ENCODE measurements around the gene TUT1. TPM values are rescaled to one million over a fixed set of nuclear protein-coding genes. Genes with fewer than 3 reads are reported as not detected.
"Not testable (repeated sequence)": the region's sequence is repeated elsewhere in the genome, so short reads cannot be mapped to it uniquely, and the experiment has no call there.

TUT1 gene
- total and polyA plus RNA-seq, 2 experiments from 2014 or later = 12.8 to 22.2 TPM

GRCh38 chr11:62616957-62617356, 25.6 kb upstream of the TUT1 start:
- not testable (repeated sequence) for DNase-seq (ENCODE audit: low spot score)

GRCh38 chr11:62615521-62615920, 24.2 kb upstream of the TUT1 start:
- Histone ChIP-seq H3K79me2 (replicated peaks; ENCODE audit: insufficient read depth) (0 out of 2 replicates have a peak, but pooled peaks cover 4% of the 10 kb centered on the region), H3K36me3 (ENCODE audit: insufficient read depth) (no peaks in the 10 kb centered on the region), H3K9me2 (ENCODE audit: insufficient read depth) (no peaks in the 10 kb centered on the region), H3K4me2 (no peak overlapping the region), H3K27ac (ENCODE audit: low read depth) (no peak overlapping the region), H3F3A (replicated peaks; ENCODE audit: low read depth) (peaks cover 20% of the 10 kb centered on the region; the same call in 1 of the 2 replicates), H3K4me3 (no peak overlapping the region), H3K27me3 (ENCODE audit: insufficient read depth) (peaks cover 11% of the 10 kb centered on the region; the same call in 1 of the 2 replicates), H2AFZ (no peak overlapping the region), H4K20me1 (replicated peaks; ENCODE audit: insufficient read depth) (no peaks in the 10 kb centered on the region), H3K4me1 (ENCODE audit: insufficient read depth) (peaks cover 12% of the 10 kb centered on the region; the same call in 1 of the 2 replicates)
- Mint-ChIP-seq H3K27ac (no peak overlapping the region), H3K27me3 (ENCODE audit: insufficient read depth, low read depth, poor library complexity) (peaks cover 17% of the 10 kb centered on the region), H3K36me3 (ENCODE audit: low read depth) (peaks cover 14% of the 10 kb centered on the region), H3K4me1 (peaks cover 30% of the 10 kb centered on the region), H3K9me3 (peaks cover 4% of the 10 kb centered on the region; the same call in 2 of the 3 replicates), H3K4me3 (no peak overlapping the region)
- DNase-seq (ENCODE audit: low spot score) (no peak), ATAC-seq (no peak)
- TF ChIP-seq EZH2 (IDR thresholded peaks at IDR 0.05; ENCODE audit: low read depth, unreplicated experiment) (no peak), STAT1 (IDR thresholded peaks at IDR 0.05; ENCODE audit: unreplicated experiment) (no peak), ZNF462 (CRISPR knock-in tag; IDR thresholded peaks at IDR 0.05) (no peak), NANOG (IDR thresholded peaks at IDR 0.05; ENCODE audit: borderline replicate concordance) (no peak), ETS1 (IDR thresholded peaks at IDR 0.05) (no peak), ZNF114 (CRISPR knock-in tag; IDR thresholded peaks at IDR 0.05) (no peak), CREB1 (CRISPR knock-in tag; IDR thresholded peaks at IDR 0.05; ENCODE audit: low read depth) (no peak), EZH2phosphoT487 (IDR thresholded peaks at IDR 0.05; ENCODE audit: unreplicated experiment) (no peak), ZNF331 (CRISPR knock-in tag; IDR thresholded peaks at IDR 0.05; ENCODE audit: low read depth) (no peak)
- TF ChIP-seq, protein P1, sequence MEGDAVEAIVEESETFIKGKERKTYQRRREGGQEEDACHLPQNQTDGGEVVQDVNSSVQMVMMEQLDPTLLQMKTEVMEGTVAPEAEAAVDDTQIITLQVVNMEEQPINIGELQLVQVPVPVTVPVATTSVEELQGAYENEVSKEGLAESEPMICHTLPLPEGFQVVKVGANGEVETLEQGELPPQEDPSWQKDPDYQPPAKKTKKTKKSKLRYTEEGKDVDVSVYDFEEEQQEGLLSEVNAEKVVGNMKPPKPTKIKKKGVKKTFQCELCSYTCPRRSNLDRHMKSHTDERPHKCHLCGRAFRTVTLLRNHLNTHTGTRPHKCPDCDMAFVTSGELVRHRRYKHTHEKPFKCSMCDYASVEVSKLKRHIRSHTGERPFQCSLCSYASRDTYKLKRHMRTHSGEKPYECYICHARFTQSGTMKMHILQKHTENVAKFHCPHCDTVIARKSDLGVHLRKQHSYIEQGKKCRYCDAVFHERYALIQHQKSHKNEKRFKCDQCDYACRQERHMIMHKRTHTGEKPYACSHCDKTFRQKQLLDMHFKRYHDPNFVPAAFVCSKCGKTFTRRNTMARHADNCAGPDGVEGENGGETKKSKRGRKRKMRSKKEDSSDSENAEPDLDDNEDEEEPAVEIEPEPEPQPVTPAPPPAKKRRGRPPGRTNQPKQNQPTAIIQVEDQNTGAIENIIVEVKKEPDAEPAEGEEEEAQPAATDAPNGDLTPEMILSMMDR (conservative IDR thresholded peaks at IDR 0.05; ENCODE audit: low read depth in 2 of 2) = no peak

More at GRCh38 chr11:62616957-62617356, 25.6 kb upstream of the TUT1 start:
- H4K20me1 ChIP-seq (replicated peaks; ENCODE audit: insufficient read depth); H3K9me3 Mint-ChIP-seq; H3K27me3 ChIP-seq (ENCODE audit: insufficient read depth); H3K4me2 ChIP-seq; ATAC-seq; H3K27ac Mint-ChIP-seq; H3K27ac ChIP-seq (ENCODE audit: low read depth); H3K4me3 Mint-ChIP-seq; H3K4me3 ChIP-seq; H3K79me2 ChIP-seq (replicated peaks; ENCODE audit: insufficient read depth); H2AFZ ChIP-seq; H3K36me3 ChIP-seq (ENCODE audit: insufficient read depth); H3K9me2 ChIP-seq (ENCODE audit: insufficient read depth); H3K27me3 Mint-ChIP-seq (ENCODE audit: insufficient read depth, low read depth, poor library complexity): not testable (repeated sequence)
- Histone ChIP-seq H3F3A (replicated peaks; ENCODE audit: low read depth) (peaks cover 21% of the 10 kb centered on the region), H3K4me1 (ENCODE audit: insufficient read depth) (peaks cover 12% of the 10 kb centered on the region)
- Mint-ChIP-seq H3K36me3 (ENCODE audit: low read depth) (peaks cover 14% of the 10 kb centered on the region), H3K4me1 (peaks cover 26% of the 10 kb centered on the region)

Measured in GM23338 (cell line).